Peyer's patch (tissue), 4 donors: ENCODE results near the gene TMTC2. TPM values are rescaled to one million over a fixed set of nuclear protein-coding genes. Genes with fewer than 3 reads are reported as not detected.

Experiments
- DNase-seq, 3 donors: peaks; one replicate each; pipeline ENCODE4 v3.0.0-alpha.2; 2017 to 2019
- H3K27ac ChIP-seq, 4 donors: fragments of 200-600 bp; sonication (generic); one replicate each; pipeline ENCODE4 v1.5.1; 2016 to 2019
- H3K27me3 ChIP-seq, 2 donors: fragments of 200-600 bp; sonication (generic); one replicate each; pipeline ENCODE4 v1.5.1; 2019
- H3K36me3 ChIP-seq, 3 donors: fragments of 200-600 bp; sonication (generic); one replicate each; pipeline ENCODE4 v1.5.1; 2016 to 2019
- H3K4me1 ChIP-seq, 4 donors: fragments of 200-600 bp; sonication (generic); one replicate each; pipeline ENCODE4 v1.5.1; 2016 to 2019
- H3K4me3 ChIP-seq, 4 donors: fragments of 200-600 bp; sonication (generic); 1 replicate in 3 of 4; 2 replicates in 1 of 4; pipeline ENCODE4 v1.5.1; 2016 to 2019; ENCODE audit warnings: mild to moderate bottlenecking in 1 of 4
- H3K9me3 ChIP-seq, 4 donors: fragments of 200-600 bp; sonication (generic); one replicate each; pipeline ENCODE4 v1.5.1; 2016 to 2019; ENCODE audit warnings: mild to moderate bottlenecking in 1 of 4
- CTCF ChIP-seq, 6 experiments: fragments of 450-650 bp in 4 of 6; fragments of 200-600 bp in 2 of 6; sonication (generic) in 1 of 6; IDR thresholded peaks; one replicate each; pipeline ENCODE4 v1.5.1; 2017 to 2019; ENCODE audit warnings: antibody characterized with exemption in 6 of 6, mild to moderate bottlenecking in 3 of 6, moderate library complexity in 1 of 6
- POLR2A ChIP-seq, 2 donors: fragments of 450-650 bp; IDR thresholded peaks; one replicate each; pipeline ENCODE4 v1.5.1; 2017; ENCODE audit warnings: antibody characterized with exemption in 2 of 2, mild to moderate bottlenecking in 2 of 2, moderate library complexity in 2 of 2
- total RNA-seq, 4 donors: library from RNA; depleted of rRNA; stranded (reverse); fragments of >200 nt; gene quantifications; one replicate each; pipeline ENCODE4 v1.1.0, GENCODE V29; 2016

Gene TMTC2
- total RNA-seq, 4 donors from 2014 or later: 7.0 to 19.8 (median 8.5) TPM

GRCh38 chr12:83130178-83130577 lies 443.5 kb downstream of the TMTC2 start:
- no peak for DNase-seq
- H3K27me3 ChIP-seq: no peaks in the 10 kb centered on the region
- H3K4me1 ChIP-seq: no peaks in the 10 kb centered on the region
- H3K4me3 ChIP-seq: no peak overlapping the region
- no peaks in the 10 kb centered on the region for H3K9me3 ChIP-seq
- TF ChIP-seq POLR2A (IDR thresholded peaks at IDR 0.05) (no peak), CTCF (IDR thresholded peaks at IDR 0.05) (no peak)
- no peaks in the 10 kb centered on the region for H3K36me3 ChIP-seq
- no peak overlapping the region for H3K27ac ChIP-seq

GRCh38 chr12:83132360-83132759 lies 445.7 kb downstream of the TMTC2 start:
- DNase-seq: no peak
- Histone ChIP-seq H3K27me3 (no peaks in the 10 kb centered on the region), H3K4me1 (no peaks in the 10 kb centered on the region), H3K36me3 (no peaks in the 10 kb centered on the region), H3K4me3 (no peak overlapping the region), H3K9me3 (no peaks in the 10 kb centered on the region), H3K27ac (no peak overlapping the region)
- TF ChIP-seq POLR2A (IDR thresholded peaks at IDR 0.05): no peak
- TF ChIP-seq CTCF (IDR thresholded peaks at IDR 0.05): no peak

GRCh38 chr12:83136411-83136810 lies 449.7 kb downstream of the TMTC2 start:
- H3K4me1 ChIP-seq: no peaks in the 10 kb centered on the region
- TF ChIP-seq POLR2A (IDR thresholded peaks at IDR 0.05): no peak
- TF ChIP-seq CTCF (IDR thresholded peaks at IDR 0.05): no peak
- no peak overlapping the region for H3K4me3 ChIP-seq
- H3K36me3 ChIP-seq: no peaks in the 10 kb centered on the region
- H3K27me3 ChIP-seq: no peaks in the 10 kb centered on the region
- no peak overlapping the region for H3K27ac ChIP-seq
- no peak for DNase-seq
- H3K9me3 ChIP-seq: peaks cover 0 to 4% (median 0%) of the 10 kb centered on the region in 4 donors

- peaks cover 0 to 4% (median 0%) of the 10 kb centered on the region in 4 donors for H3K9me3 ChIP-seq
- no peaks in the 10 kb centered on the region for H3K4me1 ChIP-seq
- no peak overlapping the region for H3K4me3 ChIP-seq
- H3K27me3 ChIP-seq: no peaks in the 10 kb centered on the region
- DNase-seq: no peak
- TF ChIP-seq POLR2A (IDR thresholded peaks at IDR 0.05) (no peak), CTCF (IDR thresholded peaks at IDR 0.05) (no peak)
- H3K36me3 ChIP-seq: no peaks in the 10 kb centered on the region
- no peak overlapping the region for H3K27ac ChIP-seq
Measured at GRCh38 chr12:83140135-83140534, 453.4 kb downstream of the TMTC2 start.

GRCh38 chr12:83141460-83141994 lies 454.8 kb downstream of the TMTC2 start:
- DNase-seq: no peak
- no peak overlapping the region for H3K4me3 ChIP-seq
- no peaks in the 10 kb centered on the region for H3K27me3 ChIP-seq
- H3K4me1 ChIP-seq: no peaks in the 10 kb centered on the region
- no peaks in the 10 kb centered on the region for H3K36me3 ChIP-seq
- no peak overlapping the region for H3K27ac ChIP-seq
- H3K9me3 ChIP-seq: peaks cover 0 to 4% (median 0%) of the 10 kb centered on the region in 4 donors
- TF ChIP-seq CTCF (IDR thresholded peaks at IDR 0.05) (no peak), POLR2A (IDR thresholded peaks at IDR 0.05) (no peak)

GRCh38 chr12:83142914-83143313 lies 456.2 kb downstream of the TMTC2 start:
- no peak overlapping the region for H3K4me3 ChIP-seq
- no peaks in the 10 kb centered on the region for H3K36me3 ChIP-seq
- TF ChIP-seq CTCF (IDR thresholded peaks at IDR 0.05) (no peak), POLR2A (IDR thresholded peaks at IDR 0.05) (no peak)
- peaks cover 0 to 4% (median 0%) of the 10 kb centered on the region in 4 donors for H3K9me3 ChIP-seq
- no peak overlapping the region for H3K27ac ChIP-seq
- no peaks in the 10 kb centered on the region for H3K27me3 ChIP-seq
- H3K4me1 ChIP-seq: no peaks in the 10 kb centered on the region
- no peak for DNase-seq
